Measurements from ENCODE around the gene FIGLA.

FIGLA gene

GRCh38 chr2:70790136-70790828, at the start of gene FIGLA:
TSS of gene FIGLA (minus strand) at chr2:70790643. CDS start at chr2:70790638, 5 bp downstream.
- DNase-seq = no peak

GRCh38 chr2:70837980-70838925, 47.8 kb upstream of the FIGLA start:
- DNase-seq = no peak

DNA sequence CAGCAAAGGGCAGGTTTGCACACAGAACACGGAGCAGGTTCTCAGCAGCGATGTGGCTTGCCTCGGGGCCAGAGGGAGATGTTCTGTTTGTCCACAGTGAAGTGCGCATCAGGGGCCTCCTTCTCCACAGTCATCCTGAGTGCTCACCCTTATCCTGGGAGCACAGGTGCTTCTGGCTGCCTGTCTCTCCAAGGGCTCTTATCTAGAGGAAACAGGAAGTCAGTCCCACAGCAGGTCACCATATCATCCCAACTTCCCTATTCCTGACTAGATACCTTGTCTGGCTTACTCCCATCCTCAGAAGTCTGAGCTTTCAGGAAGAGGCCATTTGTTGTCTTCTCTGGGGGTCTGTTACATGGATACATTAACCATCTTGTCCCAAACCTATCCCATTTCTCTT, 45.2 kb upstream of the FIGLA start, which contains the start of gene CD207:
Gene CD207 (minus strand): TSS at position 174 of the 400 bp plus-strand sequence. CDS start 40 bp downstream, at position 134.
- DNase-seq = no peak

DNA sequence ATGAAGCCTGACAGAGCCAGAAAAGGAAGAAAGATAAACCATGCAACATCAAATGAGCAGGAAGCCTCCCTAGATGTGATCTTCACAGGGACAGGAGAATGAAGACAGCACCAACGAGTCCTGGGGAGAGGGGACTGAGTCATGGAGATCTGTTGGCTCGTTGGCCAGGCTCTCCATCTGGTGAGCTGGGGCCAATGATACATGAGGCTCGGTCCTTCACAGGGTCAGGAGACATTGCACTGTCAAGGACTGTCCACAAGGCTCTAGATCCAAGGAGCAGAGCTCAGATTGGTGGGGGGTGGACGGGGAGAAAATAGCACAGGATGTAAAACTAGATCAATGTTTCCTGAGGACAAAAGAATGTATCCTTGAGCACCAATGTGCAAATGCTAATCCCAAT, 44.4 kb upstream of the FIGLA start:
- no peak for DNase-seq

- DNase-seq = no peak
These were observed 43.7 kb upstream of the FIGLA start for GRCh38 chr2:70834106-70834505.

- no peak for DNase-seq
These were observed 42.8 kb upstream of the FIGLA start for GRCh38 chr2:70833246-70833645.

GRCh38 chr2:70832386-70832785, 41.9 kb upstream of the FIGLA start:
- no peak for DNase-seq

- no peak for DNase-seq
These were observed 41.4 kb upstream of the FIGLA start for GRCh38 chr2:70831861-70832260.

- no peak for DNase-seq
These were observed 39.9 kb upstream of the FIGLA start for GRCh38 chr2:70830366-70830765.

DNA sequence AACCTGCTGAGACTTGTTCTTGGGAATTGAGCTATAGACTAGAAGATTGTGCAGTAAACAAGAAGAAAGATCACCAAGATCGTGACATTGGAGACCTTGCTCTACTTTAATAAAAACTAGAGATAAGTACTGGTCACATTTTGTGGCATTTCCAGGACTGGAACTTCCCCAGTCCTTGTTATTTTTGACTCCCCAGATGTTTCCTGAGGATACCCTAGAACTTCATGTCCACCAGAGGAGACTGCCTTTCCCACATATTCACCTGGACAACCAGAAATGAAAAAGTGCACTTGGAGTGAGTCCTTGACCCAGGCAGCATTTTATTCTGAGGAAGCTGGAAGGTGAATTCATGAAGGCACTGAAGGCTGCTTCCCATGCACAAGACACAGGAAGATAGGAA, 39.5 kb upstream of the FIGLA start:
- no peak for DNase-seq

DNA sequence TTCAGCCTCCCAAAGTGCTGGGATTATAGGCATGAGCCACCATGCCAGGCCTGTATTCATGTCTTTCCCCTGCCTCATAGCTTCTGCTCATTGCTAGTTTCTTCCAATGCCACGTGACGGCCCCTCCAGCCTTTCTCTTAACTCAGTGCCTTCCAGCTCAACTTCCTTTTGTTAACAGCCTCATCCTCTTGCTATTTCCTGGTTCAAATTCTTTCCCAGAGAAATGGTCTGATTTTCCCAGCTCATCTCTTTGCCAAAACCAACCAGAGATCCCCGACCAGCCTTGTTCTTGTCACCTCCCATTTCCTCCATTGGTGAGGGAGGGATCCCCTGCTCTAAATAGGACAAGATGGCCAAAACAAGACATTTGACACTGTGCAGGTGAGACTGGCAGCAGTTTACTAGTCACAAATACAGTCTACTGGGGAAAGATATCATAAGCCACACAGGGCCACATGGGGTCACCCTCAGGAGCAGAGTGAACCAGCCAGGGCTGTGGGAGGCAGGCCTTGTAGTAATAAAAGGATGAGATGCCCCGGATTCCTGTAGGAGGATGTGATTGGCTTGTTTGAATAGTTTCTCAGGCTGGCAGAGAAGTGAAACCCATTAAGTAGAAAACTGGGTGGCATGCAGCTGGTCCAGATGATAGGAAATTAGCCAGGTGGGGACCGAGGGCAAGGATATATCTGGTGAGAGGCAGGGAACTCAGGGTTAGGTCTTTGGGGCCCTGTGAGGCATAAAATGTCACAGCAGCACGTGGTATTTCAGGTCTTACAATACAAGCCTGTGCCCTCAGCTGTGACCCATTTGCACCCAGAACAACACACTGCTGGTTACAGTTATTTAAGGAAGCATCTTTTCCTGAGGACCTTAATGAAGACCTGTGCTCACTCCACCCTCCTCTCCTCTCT, 38.7 kb upstream of the FIGLA start:
- DNase-seq = no peak

DNA sequence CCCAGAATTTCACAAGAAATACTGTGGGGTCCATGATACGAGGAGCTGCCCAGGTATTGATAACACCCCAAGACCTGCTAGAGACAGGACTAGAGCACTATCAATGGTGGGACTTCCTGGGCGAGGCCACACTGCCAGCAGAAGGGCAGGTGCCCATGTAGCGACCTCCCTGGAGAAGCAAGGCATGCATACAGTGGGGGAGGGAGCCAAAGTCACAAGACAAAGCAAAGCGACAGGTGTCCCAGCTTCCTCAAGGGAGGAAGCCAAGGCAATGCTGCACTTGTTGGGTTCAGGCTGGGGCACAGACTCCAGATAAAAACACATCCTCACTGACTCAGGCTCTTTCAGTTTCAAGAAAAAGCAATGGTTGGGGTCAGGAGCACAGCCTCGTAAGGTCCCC, 37.7 kb upstream of the FIGLA start:
- DNase-seq = no peak

GRCh38 chr2:70827388-70827787, 36.9 kb upstream of the FIGLA start:
- no peak for DNase-seq

DNA sequence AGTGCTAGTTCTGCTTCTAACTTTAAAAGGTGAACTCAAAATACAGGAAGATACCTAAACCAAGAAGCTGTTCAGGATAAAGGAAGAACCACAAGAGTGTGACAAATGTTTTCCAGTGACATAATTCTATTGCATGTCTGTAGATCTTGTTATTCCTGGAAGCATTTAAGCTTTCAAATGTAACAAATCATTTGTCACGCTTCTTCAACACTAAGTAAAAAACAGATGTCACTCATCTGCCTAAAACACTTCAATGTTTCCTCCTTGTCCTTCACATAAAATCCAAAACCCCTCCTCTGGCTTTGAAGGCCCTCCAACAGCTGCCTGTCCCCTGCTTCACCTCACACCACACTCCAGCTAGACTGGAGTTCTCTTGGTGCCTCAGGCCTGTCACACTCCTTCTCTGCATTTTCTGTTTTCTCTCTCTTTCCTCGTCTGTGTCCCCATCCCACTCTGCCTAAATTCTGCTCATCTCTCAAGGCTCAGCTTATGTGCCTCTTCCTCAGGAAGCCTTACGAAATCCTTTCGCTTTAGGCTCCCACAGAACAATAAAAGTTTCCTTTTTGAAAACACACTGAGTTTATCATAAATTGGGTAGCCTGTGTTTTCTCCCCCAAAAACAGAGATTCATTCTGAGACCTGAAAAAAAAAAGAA, 36.4 kb upstream of the FIGLA start:
- no peak for DNase-seq

DNA sequence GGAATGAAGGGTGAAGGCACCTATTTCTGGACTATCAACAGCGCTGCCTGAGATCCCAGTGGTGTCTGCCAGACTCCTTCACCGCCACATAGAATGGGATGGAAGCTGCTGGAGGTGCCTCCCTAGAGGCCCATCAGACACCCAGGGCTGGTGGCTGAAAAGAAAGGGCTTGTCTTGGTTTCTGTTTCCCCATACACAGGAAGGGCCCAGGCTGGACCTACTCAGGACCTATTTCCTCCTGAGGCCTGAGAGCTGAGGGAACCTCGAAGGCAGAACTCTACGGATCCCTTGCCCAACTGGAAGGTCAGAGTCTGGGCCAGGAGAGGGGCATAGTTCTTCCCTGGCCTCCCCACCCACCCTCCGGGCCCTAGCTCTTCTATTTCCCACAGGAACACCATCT, 32.8 kb upstream of the FIGLA start:
- no peak for DNase-seq

GRCh38 chr2:70822843-70823242, 32.4 kb upstream of the FIGLA start:
- DNase-seq = no peak

- DNase-seq = no peak
These were observed 30.1 kb upstream of the FIGLA start, which contains the start of gene CLEC4F for GRCh38 chr2:70820499-70820898. TSS of gene CLEC4F (minus strand) at chr2:70820599. CDS start at chr2:70820523, 76 bp downstream.

DNA sequence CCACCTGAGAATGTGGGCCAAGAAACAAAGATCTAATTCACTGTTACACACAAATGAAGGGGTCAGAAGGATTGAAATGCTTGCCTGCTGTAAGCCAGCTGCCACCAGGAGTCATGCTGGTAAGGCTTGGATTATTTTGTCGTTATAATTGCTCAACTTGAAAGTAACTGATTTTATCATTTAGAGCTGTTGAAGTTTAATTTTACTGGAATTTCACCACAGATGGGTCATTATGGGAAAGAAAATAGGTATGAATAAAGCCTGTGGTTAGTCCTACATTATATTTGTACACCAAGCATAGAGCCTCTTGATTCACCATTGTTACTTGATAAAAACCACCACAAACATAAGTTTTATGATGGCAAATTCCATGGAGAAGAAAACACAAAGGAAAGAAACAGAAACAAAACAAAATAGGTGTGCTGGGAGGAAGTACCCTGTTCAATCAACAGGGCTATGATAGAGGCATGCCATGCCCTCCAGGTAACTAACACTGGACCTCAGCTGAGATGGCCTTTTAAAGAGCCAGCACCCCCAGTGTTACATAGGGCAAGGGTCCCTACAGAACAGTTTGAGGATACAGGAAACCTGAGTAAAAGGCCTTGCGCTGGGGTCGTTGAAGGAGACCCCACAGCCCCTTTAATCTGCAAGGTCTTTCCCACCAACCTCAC, 27.0 kb upstream of the FIGLA start:
- no peak for DNase-seq

GRCh38 chr2:70816726-70817125, 26.3 kb upstream of the FIGLA start:
- DNase-seq = no peak

DNA sequence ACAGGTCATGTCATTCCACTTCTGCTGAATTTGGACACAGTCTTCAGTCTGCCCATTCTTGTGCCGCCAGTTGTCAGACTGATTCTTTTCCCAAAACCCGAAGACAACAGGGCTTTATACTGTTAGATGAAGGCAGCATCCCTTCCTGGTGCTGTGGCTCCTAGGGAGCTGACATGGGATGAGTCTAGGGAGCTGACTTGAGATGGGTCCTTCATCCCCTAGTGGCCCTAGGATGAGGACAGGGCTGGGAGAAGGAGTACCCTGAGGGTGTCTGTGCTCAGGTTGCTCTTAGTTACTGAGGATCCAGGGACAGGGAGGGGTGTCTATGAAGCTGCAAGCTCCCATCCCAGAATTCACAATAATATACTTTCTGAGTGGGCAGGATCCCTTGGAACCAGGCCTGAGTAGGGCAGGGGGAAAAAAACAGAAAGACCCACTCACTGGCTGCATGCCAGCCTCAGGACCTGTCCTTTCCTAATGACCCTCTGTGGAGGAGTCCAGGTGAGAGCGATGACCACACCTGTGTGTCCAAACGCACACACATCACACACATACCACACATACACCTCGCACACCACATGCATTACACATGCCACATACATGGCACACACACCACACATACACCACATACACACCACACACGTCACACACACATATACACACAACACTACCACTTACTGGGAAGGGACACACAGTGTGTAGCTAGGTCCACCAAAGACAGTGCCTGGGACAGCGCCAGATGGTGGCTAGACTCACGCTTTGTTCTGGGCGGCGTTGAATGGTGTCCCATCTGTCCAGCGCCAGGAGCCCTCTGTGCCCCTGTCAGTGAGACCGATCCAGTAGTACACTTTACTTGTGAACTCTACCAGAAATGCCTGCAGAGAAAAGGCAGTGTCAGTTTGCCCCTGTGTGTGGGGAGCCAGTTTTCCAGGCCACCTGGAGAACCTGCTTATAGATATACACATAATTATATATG, 18.8 kb upstream of the FIGLA start:
- DNase-seq = no peak

DNA sequence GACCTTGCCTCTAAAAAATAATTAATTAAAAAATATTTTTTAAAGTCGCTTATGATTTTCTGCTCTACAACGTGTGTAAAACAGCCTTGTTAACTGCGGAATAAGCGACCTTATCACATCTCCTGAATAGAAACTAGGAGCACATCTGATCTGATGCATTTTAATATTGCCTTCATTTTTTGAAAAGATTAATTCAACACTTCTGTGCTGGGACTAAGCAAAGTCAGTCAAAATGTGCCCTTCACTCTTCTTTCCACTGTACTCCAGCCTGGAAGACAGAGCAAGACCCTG, 17.3 kb upstream of the FIGLA start:
- no peak for DNase-seq
